IMR-90 (cell line): ENCODE results near the gene BTF3L4.

Experiments used
- BHLHE40 ChIP-seq: fragments of 150-350 bp; IDR thresholded peaks from 2 replicates; pipeline ENCODE4 v1.6.1; 2016; ENCODE audit warnings: mild to moderate bottlenecking, low read depth, low read length
- CEBPB ChIP-seq: IDR thresholded peaks from 2 replicates; pipeline ENCODE4 v1.6.1; 2012; ENCODE audit warnings: low read depth, low read length, improper control_type of control experiment
- CTCF ChIP-seq: conservative IDR thresholded peaks from 2 replicates; pipeline ENCODE4 v1.5.1; 2012; ENCODE audit warnings: mild to moderate bottlenecking, low read depth, low read length, improper control_type of control experiment
- FOS ChIP-seq: fragments of 150-350 bp; IDR thresholded peaks from 2 replicates; pipeline ENCODE4 v1.6.1; 2016; ENCODE audit warnings: low read depth, low read length
- MAFK ChIP-seq: IDR thresholded peaks from 2 replicates; pipeline ENCODE4 v1.6.1; 2012; ENCODE audit warnings: low read depth, low read length, improper control_type of control experiment
- MAZ ChIP-seq: IDR thresholded peaks from 2 replicates; pipeline ENCODE4 v1.6.1; 2012; ENCODE audit warnings: low read depth, mild to moderate bottlenecking, low read length, improper control_type of control experiment, moderate library complexity, borderline replicate concordance
- MXI1 ChIP-seq: IDR thresholded peaks from 2 replicates; pipeline ENCODE4 v1.6.1; 2012; ENCODE audit warnings: low read depth, mild to moderate bottlenecking, low read length, moderate library complexity, borderline replicate concordance
- POLR2A ChIP-seq: IDR thresholded peaks from 2 replicates; pipeline ENCODE4 v1.6.1; 2012; ENCODE audit warnings: mild to moderate bottlenecking, low read depth, low read length
- RCOR1 ChIP-seq: IDR thresholded peaks from 2 replicates; pipeline ENCODE4 v1.6.1; 2012; ENCODE audit warnings: mild to moderate bottlenecking, low read length, improper control_type of control experiment; ENCODE audit not compliant: insufficient replicate concordance
- RFX5 ChIP-seq: IDR thresholded peaks from 2 replicates; pipeline ENCODE4 v1.8.0; 2012; ENCODE audit warnings: low read depth, mild to moderate bottlenecking, low read length, moderate library complexity
- SMC3 ChIP-seq: fragments of 150-350 bp; IDR thresholded peaks from 2 replicates; pipeline ENCODE4 v1.6.1; 2016; ENCODE audit warnings: low read depth, mild to moderate bottlenecking, antibody characterized with exemption, low read length, moderate library complexity
- TF ChIP-seq, protein P1 (sequence below): fragments of 150-350 bp; IDR thresholded peaks from 2 replicates; pipeline ENCODE4 v1.6.1; 2017; ENCODE audit warnings: mild to moderate bottlenecking, antibody characterized with exemption, low read length, low read depth

DNA sequence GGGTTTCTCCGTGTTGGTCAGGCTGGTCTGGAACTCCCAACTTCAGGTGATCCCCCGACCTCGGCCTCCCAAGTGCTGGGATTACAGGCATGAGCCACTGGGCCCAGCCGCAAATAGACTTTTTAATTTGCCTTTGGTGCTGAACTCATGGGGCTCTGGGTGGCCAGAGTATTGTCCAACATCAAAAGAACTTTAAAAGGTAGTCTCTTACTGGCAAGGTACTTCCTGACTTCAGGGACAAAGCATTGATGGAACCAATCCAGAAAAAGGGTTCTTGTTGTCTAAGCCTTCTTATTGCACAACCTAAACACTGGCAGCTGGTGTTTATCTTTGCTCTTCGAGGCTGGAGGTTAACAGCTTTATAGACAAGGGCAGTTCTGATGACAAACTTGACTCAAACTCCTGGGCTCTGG lies 18.7 kb upstream of the BTF3L4 start:
- TF ChIP-seq CTCF = no peak
- TF ChIP-seq POLR2A = no peak
- no peak for TF ChIP-seq RFX5
- TF ChIP-seq CEBPB = peak; percentile 88
- TF ChIP-seq RCOR1 = no peak
- TF ChIP-seq MAFK = no peak
- TF ChIP-seq, protein P1, sequence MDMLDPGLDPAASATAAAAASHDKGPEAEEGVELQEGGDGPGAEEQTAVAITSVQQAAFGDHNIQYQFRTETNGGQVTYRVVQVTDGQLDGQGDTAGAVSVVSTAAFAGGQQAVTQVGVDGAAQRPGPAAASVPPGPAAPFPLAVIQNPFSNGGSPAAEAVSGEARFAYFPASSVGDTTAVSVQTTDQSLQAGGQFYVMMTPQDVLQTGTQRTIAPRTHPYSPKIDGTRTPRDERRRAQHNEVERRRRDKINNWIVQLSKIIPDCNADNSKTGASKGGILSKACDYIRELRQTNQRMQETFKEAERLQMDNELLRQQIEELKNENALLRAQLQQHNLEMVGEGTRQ = no peak
- TF ChIP-seq MXI1 = no peak
- no peak for TF ChIP-seq BHLHE40
- no peak for TF ChIP-seq SMC3
- no peak for TF ChIP-seq FOS
- no peak for TF ChIP-seq MAZ
